Muscle of arm (tissue), 14 donors: ENCODE results near the gene APOBEC3F. TPM values are rescaled to one million over a fixed set of nuclear protein-coding genes. Genes with fewer than 3 reads are reported as not detected.
"Not testable (repeated sequence)": the region's sequence is repeated elsewhere in the genome, so short reads cannot be mapped to it uniquely, and the experiment has no call there.

Experiments used
- DNase-seq: peaks from one replicate; pipeline ENCODE4 v3.0.0-alpha.2; 2013
- long read RNA-seq, 11 donors: transcript quantifications; one replicate each; lab custom pipeline, GENCODE V29; 2026
- polyA plus RNA-seq, 12 donors: library from polyadenylated mRNA; unstranded; fragments of 120-200 nt; gene quantifications; one replicate each; pipeline ENCODE4 v1.2.1, GENCODE V29; 2013; ENCODE audit not compliant: insufficient read length in 12 of 12

The APOBEC3F gene
- 1 to 10 TPM in 10 of 12 donors, not detected in 2; 1.3 to 8.5 (median 2.7) TPM for polyA plus RNA-seq
- long read RNA-seq, donor 1, result 0 reads
- long read RNA-seq, donor 2, result 0 reads
- long read RNA-seq, donor 3, result 0 reads
- long read RNA-seq, donor 4, result 0 reads
- long read RNA-seq, donor 5, partial matches to known transcripts, result 0 of 4 reads
- long read RNA-seq, donor 5, other reads (novel, unspliced or antisense), result 0 of 4 reads
- long read RNA-seq, donor 6, result 0 reads
- long read RNA-seq, donor 7, result 0 reads
- long read RNA-seq, donor 8, partial matches to known transcripts, result 0 of 1 reads
- long read RNA-seq, donor 8, other reads (novel, unspliced or antisense), result 0 of 1 reads
- long read RNA-seq, donor 9, result 0 reads
- long read RNA-seq, donor 10, partial matches to known transcripts, result 0 of 1 reads
- long read RNA-seq, donor 10, other reads (novel, unspliced or antisense), result 0 of 1 reads
- long read RNA-seq, donor 11, result 0 reads

GRCh38 chr22:39040538-39041296 lies at the start of gene APOBEC3F:
TSS of gene APOBEC3F (plus strand) at chr22:39040864. CDS start at chr22:39040961, 97 bp downstream.
- peak; percentile 25 for DNase-seq

GRCh38 chr22:38992871-38993371 lies 47.7 kb upstream of the APOBEC3F start:
- DNase-seq, result not testable (repeated sequence)

- DNase-seq, result no peak
Measured at GRCh38 chr22:38996105-38996504, 44.6 kb upstream of the APOBEC3F start.

GRCh38 chr22:38997518-38997917 lies 43.1 kb upstream of the APOBEC3F start:
- no peak for DNase-seq

GRCh38 chr22:39003165-39003638 lies 37.5 kb upstream of the APOBEC3F start:
- DNase-seq, result peak; percentile 85

GRCh38 chr22:39007177-39007576 lies 33.5 kb upstream of the APOBEC3F start:
- DNase-seq, result no peak

GRCh38 chr22:39008271-39008850 lies 32.3 kb upstream of the APOBEC3F start:
- not testable (repeated sequence) for DNase-seq

- no peak for DNase-seq
Measured at GRCh38 chr22:39010946-39011345, 29.7 kb upstream of the APOBEC3F start.

GRCh38 chr22:39012533-39013511 lies 27.8 kb upstream of the APOBEC3F start:
- no peak for DNase-seq

GRCh38 chr22:39013561-39013941 lies 27.1 kb upstream of the APOBEC3F start:
- DNase-seq, result not testable (repeated sequence)

GRCh38 chr22:39013942-39014722 lies 26.5 kb upstream of the APOBEC3F start, which contains the start of gene APOBEC3C:
TSS of gene APOBEC3C (plus strand) at chr22:39014257. CDS start at chr22:39014363, 106 bp downstream.
- DNase-seq, result peak; percentile 56

- not testable (repeated sequence) for DNase-seq
Measured at GRCh38 chr22:39014723-39015121, 25.9 kb upstream of the APOBEC3F start.

GRCh38 chr22:39016592-39016991 lies 24.1 kb upstream of the APOBEC3F start:
- DNase-seq, result no peak

GRCh38 chr22:39017596-39018365 lies 22.9 kb upstream of the APOBEC3F start:
- no peak for DNase-seq

GRCh38 chr22:39020021-39020651 lies 20.5 kb upstream of the APOBEC3F start:
- DNase-seq, result not testable (repeated sequence)

- DNase-seq, result no peak
Measured at GRCh38 chr22:39021552-39022250, 19.0 kb upstream of the APOBEC3F start.

GRCh38 chr22:39024519-39025308 lies 15.9 kb upstream of the APOBEC3F start:
- DNase-seq, result no peak
